ENCODE data around the gene ARNT2.

DNA sequence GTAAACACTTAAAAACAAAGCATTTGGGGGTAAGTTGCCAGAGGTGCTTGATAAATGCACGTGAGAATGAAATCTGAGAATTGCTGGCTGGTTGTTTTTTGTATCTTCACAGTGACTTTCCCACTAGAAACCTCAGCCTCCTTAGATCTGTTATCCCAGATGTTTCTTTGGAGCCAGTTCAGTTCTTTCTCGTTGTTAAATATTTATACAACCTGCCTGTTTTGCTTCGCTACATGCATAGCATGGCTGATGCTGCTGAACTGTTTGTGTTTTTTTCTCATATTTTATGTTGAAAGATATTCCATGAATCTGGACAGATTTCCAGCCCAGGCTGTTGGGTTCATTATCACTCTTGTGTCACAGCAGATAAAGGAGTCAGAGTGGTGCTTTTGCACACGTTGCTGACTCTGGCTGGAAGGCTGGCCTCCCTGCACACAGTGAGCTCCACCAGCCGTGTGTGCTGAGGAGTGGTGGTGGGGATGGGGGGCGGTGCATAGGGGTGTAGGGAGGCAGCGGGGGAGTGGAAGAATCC is 80.2 kb downstream of the ARNT2 start:
- no peak for TF ChIP-seq POLR2AphosphoS5 (IDR thresholded peaks at IDR 0.05; ENCODE audit: low read depth)
- TF ChIP-seq, protein P1, sequence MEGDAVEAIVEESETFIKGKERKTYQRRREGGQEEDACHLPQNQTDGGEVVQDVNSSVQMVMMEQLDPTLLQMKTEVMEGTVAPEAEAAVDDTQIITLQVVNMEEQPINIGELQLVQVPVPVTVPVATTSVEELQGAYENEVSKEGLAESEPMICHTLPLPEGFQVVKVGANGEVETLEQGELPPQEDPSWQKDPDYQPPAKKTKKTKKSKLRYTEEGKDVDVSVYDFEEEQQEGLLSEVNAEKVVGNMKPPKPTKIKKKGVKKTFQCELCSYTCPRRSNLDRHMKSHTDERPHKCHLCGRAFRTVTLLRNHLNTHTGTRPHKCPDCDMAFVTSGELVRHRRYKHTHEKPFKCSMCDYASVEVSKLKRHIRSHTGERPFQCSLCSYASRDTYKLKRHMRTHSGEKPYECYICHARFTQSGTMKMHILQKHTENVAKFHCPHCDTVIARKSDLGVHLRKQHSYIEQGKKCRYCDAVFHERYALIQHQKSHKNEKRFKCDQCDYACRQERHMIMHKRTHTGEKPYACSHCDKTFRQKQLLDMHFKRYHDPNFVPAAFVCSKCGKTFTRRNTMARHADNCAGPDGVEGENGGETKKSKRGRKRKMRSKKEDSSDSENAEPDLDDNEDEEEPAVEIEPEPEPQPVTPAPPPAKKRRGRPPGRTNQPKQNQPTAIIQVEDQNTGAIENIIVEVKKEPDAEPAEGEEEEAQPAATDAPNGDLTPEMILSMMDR (conservative IDR thresholded peaks at IDR 0.05; ENCODE audit: low read depth in 2 of 2), result no peak
- TF ChIP-seq, protein P2, sequence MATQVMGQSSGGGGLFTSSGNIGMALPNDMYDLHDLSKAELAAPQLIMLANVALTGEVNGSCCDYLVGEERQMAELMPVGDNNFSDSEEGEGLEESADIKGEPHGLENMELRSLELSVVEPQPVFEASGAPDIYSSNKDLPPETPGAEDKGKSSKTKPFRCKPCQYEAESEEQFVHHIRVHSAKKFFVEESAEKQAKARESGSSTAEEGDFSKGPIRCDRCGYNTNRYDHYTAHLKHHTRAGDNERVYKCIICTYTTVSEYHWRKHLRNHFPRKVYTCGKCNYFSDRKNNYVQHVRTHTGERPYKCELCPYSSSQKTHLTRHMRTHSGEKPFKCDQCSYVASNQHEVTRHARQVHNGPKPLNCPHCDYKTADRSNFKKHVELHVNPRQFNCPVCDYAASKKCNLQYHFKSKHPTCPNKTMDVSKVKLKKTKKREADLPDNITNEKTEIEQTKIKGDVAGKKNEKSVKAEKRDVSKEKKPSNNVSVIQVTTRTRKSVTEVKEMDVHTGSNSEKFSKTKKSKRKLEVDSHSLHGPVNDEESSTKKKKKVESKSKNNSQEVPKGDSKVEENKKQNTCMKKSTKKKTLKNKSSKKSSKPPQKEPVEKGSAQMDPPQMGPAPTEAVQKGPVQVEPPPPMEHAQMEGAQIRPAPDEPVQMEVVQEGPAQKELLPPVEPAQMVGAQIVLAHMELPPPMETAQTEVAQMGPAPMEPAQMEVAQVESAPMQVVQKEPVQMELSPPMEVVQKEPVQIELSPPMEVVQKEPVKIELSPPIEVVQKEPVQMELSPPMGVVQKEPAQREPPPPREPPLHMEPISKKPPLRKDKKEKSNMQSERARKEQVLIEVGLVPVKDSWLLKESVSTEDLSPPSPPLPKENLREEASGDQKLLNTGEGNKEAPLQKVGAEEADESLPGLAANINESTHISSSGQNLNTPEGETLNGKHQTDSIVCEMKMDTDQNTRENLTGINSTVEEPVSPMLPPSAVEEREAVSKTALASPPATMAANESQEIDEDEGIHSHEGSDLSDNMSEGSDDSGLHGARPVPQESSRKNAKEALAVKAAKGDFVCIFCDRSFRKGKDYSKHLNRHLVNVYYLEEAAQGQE (IDR thresholded peaks at IDR 0.05; ENCODE audit: unreplicated experiment), result no peak
- TF ChIP-seq STAT1 (IDR thresholded peaks at IDR 0.05; ENCODE audit: unreplicated experiment), result no peak
